Measurements from ENCODE around the gene ARHGEF16.

DNA sequence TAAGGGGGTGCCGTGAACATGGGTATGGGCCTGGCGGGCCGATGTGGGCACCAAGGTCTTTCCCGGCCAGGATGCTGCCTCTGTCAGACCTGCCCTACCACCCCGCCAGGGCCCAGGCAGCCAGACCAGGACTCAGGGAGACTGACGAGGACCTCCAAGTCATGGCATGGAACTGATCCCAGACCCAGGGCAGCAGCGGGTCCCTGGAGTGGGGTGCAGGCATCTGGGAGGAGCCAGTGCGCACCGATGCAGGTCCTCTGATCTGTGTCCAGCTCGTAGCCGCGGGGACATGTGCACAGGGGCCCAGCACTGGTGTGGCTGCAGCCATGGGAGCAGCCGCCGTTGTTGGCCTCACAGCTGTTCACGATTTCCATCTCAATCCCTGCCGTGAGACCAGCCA, 56.8 kb downstream of the ARHGEF16 start:
- TF ChIP-seq POLR2A (IDR thresholded peaks at IDR 0.05) = no peak
- TF ChIP-seq, protein P1, sequence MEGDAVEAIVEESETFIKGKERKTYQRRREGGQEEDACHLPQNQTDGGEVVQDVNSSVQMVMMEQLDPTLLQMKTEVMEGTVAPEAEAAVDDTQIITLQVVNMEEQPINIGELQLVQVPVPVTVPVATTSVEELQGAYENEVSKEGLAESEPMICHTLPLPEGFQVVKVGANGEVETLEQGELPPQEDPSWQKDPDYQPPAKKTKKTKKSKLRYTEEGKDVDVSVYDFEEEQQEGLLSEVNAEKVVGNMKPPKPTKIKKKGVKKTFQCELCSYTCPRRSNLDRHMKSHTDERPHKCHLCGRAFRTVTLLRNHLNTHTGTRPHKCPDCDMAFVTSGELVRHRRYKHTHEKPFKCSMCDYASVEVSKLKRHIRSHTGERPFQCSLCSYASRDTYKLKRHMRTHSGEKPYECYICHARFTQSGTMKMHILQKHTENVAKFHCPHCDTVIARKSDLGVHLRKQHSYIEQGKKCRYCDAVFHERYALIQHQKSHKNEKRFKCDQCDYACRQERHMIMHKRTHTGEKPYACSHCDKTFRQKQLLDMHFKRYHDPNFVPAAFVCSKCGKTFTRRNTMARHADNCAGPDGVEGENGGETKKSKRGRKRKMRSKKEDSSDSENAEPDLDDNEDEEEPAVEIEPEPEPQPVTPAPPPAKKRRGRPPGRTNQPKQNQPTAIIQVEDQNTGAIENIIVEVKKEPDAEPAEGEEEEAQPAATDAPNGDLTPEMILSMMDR (IDR thresholded peaks at IDR 0.05) = no peak

All from body of pancreas (tissue), 4 donors.